Keratinocyte (primary cell): ENCODE measurements around the gene HORMAD1. TPM values are rescaled to one million over a fixed set of nuclear protein-coding genes. Genes with fewer than 3 reads are reported as not detected.
A peak's percentile ranks its signal among the peaks of the same experiment; 100 is the strongest.

Experiments
- DNase-seq: peaks from one replicate; pipeline ENCODE4 v3.0.0-alpha.2; 2011; ENCODE audit warnings: low read depth, missing footprints, low spot score
- FAIRE-seq: peaks from 2 replicates; lab custom pipeline; 2011; peaks lifted over from hg19 to GRCh38; lab: Jason Lieb, UNC
- H2AFZ ChIP-seq: 2 replicates; pipeline ENCODE4 v1.6.0; 2012; ENCODE audit warnings: low read length, control low read depth, inconsistent platforms; ENCODE audit not compliant: control insufficient read depth
- H3K27ac ChIP-seq: 2 replicates; pipeline ENCODE4 v1.5.1; 2011; ENCODE audit warnings: low read length; ENCODE audit not compliant: control insufficient read depth, insufficient read depth
- H3K27me3 ChIP-seq: 3 replicates; pipeline ENCODE4 v1.6.0; 2011; ENCODE audit warnings: low read length; ENCODE audit not compliant: control insufficient read depth, insufficient read depth; ENCODE audit errors: extremely low read depth
- H3K36me3 ChIP-seq, 2 experiments: 2 replicates in 1 of 2; 3 replicates in 1 of 2; pipeline ENCODE4 v1.5.1; 2011; ENCODE audit warnings: low read length in 2 of 2, mild to moderate bottlenecking in 1 of 2; ENCODE audit not compliant: control insufficient read depth in 2 of 2, insufficient read depth in 2 of 2; ENCODE audit errors: extremely low read depth in 1 of 2
- H3K4me1 ChIP-seq: 3 replicates; pipeline ENCODE4 v1.5.1; 2011; ENCODE audit warnings: low read length; ENCODE audit not compliant: control insufficient read depth, insufficient read depth; ENCODE audit errors: extremely low read depth
- H3K4me2 ChIP-seq: 3 replicates; pipeline ENCODE4 v1.6.0; 2011; ENCODE audit warnings: low read depth, low read length; ENCODE audit not compliant: control insufficient read depth, insufficient read depth; ENCODE audit errors: extremely low read depth
- H3K4me3 ChIP-seq, 3 experiments: fragments of 200-600 bp in 1 of 3; sonication (generic) in 1 of 3; 2 replicates in 2 of 3; 3 replicates in 1 of 3; pipeline ENCODE4 v1.5.1; 2011 to 2016; ENCODE audit warnings: low read length in 3 of 3, mild to moderate bottlenecking in 3 of 3, control low read depth in 2 of 3, inconsistent platforms in 1 of 3, low read depth in 1 of 3, mixed read lengths in 1 of 3, mixed run types in 1 of 3, moderate library complexity in 1 of 3; ENCODE audit not compliant: control insufficient read depth in 2 of 3, insufficient read depth in 2 of 3; ENCODE audit errors: extremely low read depth in 1 of 3
- H3K79me2 ChIP-seq: 2 replicates; pipeline ENCODE4 v1.6.0; 2012; ENCODE audit warnings: low read length; ENCODE audit not compliant: control insufficient read depth, insufficient read depth
- H3K9ac ChIP-seq: 3 replicates; pipeline ENCODE4 v1.6.0; 2011; ENCODE audit warnings: low read length; ENCODE audit not compliant: control insufficient read depth, insufficient read depth; ENCODE audit errors: extremely low read depth
- H3K9me1 ChIP-seq: 3 replicates; pipeline ENCODE4 v1.6.0; 2011; ENCODE audit warnings: low read length; ENCODE audit not compliant: control insufficient read depth, insufficient read depth; ENCODE audit errors: extremely low read depth
- H3K9me3 ChIP-seq: 2 replicates; pipeline ENCODE4 v1.5.1; 2012; ENCODE audit warnings: low read depth, low read length; ENCODE audit not compliant: control insufficient read depth
- H4K20me1 ChIP-seq: 3 replicates; pipeline ENCODE4 v1.6.0; 2011; ENCODE audit warnings: low read length; ENCODE audit not compliant: control insufficient read depth, insufficient read depth; ENCODE audit errors: extremely low read depth
- EZH2 ChIP-seq: IDR thresholded peaks from one replicate; pipeline ENCODE4 v1.6.1; 2012; ENCODE audit warnings: inconsistent platforms, mild to moderate bottlenecking, low read length, moderate library complexity
- dilution Hi-C: fragments of 300-500 bp; cut with MboI; formaldehyde crosslinking; loops from one replicate; pipeline ENCODE4 v1.7.0; 2020; ENCODE audit warnings: low sequenced_read_pairs; ENCODE audit not compliant: extremely low pct_ligation_motif_present
- polyA plus RNA-seq, 5 experiments: library from polyadenylated mRNA; depleted of rRNA in 3 of 5; stranded (reverse) in 3 of 5; stranded (forward) in 1 of 5; unstranded in 1 of 5; fragments of >200 nt; gene quantifications; 1 replicate in 1 of 5; 2 replicates in 3 of 5; 3 replicates in 1 of 5; pipeline versions ENCODE4 v1.2.1 to v1.2.3, GENCODE V29; 2011 to 2012; ENCODE audit warnings: missing spikeins in 2 of 5, low read depth in 1 of 5, low replicate concordance in 1 of 5
- TF ChIP-seq, protein P1 (sequence below), 3 experiments: IDR thresholded peaks in 1 of 3; conservative IDR thresholded peaks in 1 of 3; optimal IDR thresholded peaks in 1 of 3; 2 replicates in 2 of 3; 3 replicates in 1 of 3; pipeline versions ENCODE3 to v1.5.1; 2011; ENCODE audit warnings: low read length in 3 of 3, mild to moderate bottlenecking in 3 of 3, moderate library complexity in 2 of 3, control low read depth in 1 of 3, inconsistent platforms in 1 of 3; ENCODE audit not compliant: insufficient read depth in 2 of 3; ENCODE audit errors: extremely low read depth in 1 of 3

The HORMAD1 gene
- polyA plus RNA-seq, 1 donor (not counting 4 experiments of a cell fraction or from before 2014, with no cell fraction given): 3.3 TPM

GRCh38 chr1:150695561-150695960 is 25.1 kb downstream of the HORMAD1 start:
- DNase-seq (no peak), FAIRE-seq (no peak)
- H3K27ac ChIP-seq: peak overlapping the region; percentile 88
- no peaks in the 10 kb centered on the region for H3K9me3 ChIP-seq
- H3K36me3 ChIP-seq: peaks cover 4 to 15% of the 10 kb centered on the region in 2 experiments
- H3K79me2 ChIP-seq: peaks cover 6% of the 10 kb centered on the region
- no peaks in the 10 kb centered on the region for H4K20me1 ChIP-seq
- dilution Hi-C loops: no loop called here
- H3K4me1 ChIP-seq: peaks cover 19% of the 10 kb centered on the region
- H3K4me3 ChIP-seq: peak overlapping the region in 2 of 3 experiments; percentile 84 to 86
- H3K9me1 ChIP-seq: no peaks in the 10 kb centered on the region
- H3K4me2 ChIP-seq: peak overlapping the region; percentile 94
- no peak overlapping the region for H2AFZ ChIP-seq
- no peaks in the 10 kb centered on the region for H3K27me3 ChIP-seq
- peak overlapping the region; percentile 82 for H3K9ac ChIP-seq
- TF ChIP-seq EZH2: no peak
- TF ChIP-seq, protein P1, sequence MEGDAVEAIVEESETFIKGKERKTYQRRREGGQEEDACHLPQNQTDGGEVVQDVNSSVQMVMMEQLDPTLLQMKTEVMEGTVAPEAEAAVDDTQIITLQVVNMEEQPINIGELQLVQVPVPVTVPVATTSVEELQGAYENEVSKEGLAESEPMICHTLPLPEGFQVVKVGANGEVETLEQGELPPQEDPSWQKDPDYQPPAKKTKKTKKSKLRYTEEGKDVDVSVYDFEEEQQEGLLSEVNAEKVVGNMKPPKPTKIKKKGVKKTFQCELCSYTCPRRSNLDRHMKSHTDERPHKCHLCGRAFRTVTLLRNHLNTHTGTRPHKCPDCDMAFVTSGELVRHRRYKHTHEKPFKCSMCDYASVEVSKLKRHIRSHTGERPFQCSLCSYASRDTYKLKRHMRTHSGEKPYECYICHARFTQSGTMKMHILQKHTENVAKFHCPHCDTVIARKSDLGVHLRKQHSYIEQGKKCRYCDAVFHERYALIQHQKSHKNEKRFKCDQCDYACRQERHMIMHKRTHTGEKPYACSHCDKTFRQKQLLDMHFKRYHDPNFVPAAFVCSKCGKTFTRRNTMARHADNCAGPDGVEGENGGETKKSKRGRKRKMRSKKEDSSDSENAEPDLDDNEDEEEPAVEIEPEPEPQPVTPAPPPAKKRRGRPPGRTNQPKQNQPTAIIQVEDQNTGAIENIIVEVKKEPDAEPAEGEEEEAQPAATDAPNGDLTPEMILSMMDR (optimal IDR thresholded peaks at IDR 0.05 in 1 of 3, IDR thresholded peaks at IDR 0.05 in 1 of 3, conservative IDR thresholded peaks at IDR 0.05 in 1 of 3; ENCODE audit: extremely low read depth in 1 of 3, insufficient read depth in 2 of 3, low read length in 3 of 3): no peak

DNA sequence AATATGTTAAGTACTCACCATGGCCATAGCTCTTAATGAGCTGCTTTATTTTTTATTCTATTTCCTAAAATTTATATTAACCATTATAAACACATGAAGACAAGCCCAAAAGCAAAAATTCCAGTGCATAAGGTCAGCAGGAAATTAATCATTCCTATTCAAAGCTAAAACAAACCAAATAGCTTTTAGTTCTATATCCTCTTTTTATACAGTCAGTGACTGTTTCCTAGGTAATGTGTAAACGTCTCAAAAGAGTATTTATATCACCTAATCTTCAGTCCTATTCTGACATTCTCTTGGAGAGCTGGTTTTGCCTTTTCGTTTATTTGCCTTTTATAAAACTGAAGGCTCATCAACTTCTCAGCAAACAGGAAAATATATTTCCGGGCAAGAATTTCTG is 28.0 kb downstream of the HORMAD1 start:
- Histone ChIP-seq H4K20me1 (no peaks in the 10 kb centered on the region), H3K9me3 (no peaks in the 10 kb centered on the region), H3K4me1 (peaks cover 18% of the 10 kb centered on the region), H2AFZ (no peak overlapping the region), H3K4me3 (no peak overlapping the region), H3K9ac (no peak overlapping the region), H3K4me2 (peak overlapping the region; percentile 2), H3K9me1 (no peaks in the 10 kb centered on the region), H3K27me3 (no peaks in the 10 kb centered on the region), H3K27ac (peak overlapping the region; percentile 12), H3K36me3 (peaks cover 11 to 15% of the 10 kb centered on the region in 2 experiments), H3K79me2 (peaks cover 6% of the 10 kb centered on the region)
- DNase-seq (no peak), FAIRE-seq (no peak)
- TF ChIP-seq, protein P1 (optimal IDR thresholded peaks at IDR 0.05 in 1 of 3, IDR thresholded peaks at IDR 0.05 in 1 of 3, conservative IDR thresholded peaks at IDR 0.05 in 1 of 3; ENCODE audit: extremely low read depth in 1 of 3, insufficient read depth in 2 of 3, low read length in 3 of 3): no peak
- no peak for TF ChIP-seq EZH2
- dilution Hi-C loops: no loop called here
